HG03558 (cell line): ENCODE measurements around the gene PRKCZ.
"Not testable (repeated sequence)": the region's sequence is repeated elsewhere in the genome, so short reads cannot be mapped to it uniquely, and the experiment has no call there.

ENCODE experiments used
- ATAC-seq: cut with Tn5 transposase; IDR thresholded peaks from one replicate; pipeline ENCODE4 v1.9.1; 2021; ENCODE audit warnings: moderate number of reproducible peaks; ENCODE audit not compliant: unreplicated experiment; ENCODE audit errors: extremely low read depth

PRKCZ gene

GRCh38 chr1:2130156-2130555 lies 79.9 kb downstream of the PRKCZ start:
- no peak for ATAC-seq

GRCh38 chr1:2130871-2131289 lies 80.7 kb downstream of the PRKCZ start:
- no peak for ATAC-seq

GRCh38 chr1:2132222-2133038 lies 82.2 kb downstream of the PRKCZ start:
- ATAC-seq: no peak

GRCh38 chr1:2133039-2133878 lies 83.0 kb downstream of the PRKCZ start:
- peak; percentile 49 for ATAC-seq

GRCh38 chr1:2133879-2134215 lies 83.6 kb downstream of the PRKCZ start:
- no peak for ATAC-seq

GRCh38 chr1:2134266-2134620 lies 84.0 kb downstream of the PRKCZ start:
- ATAC-seq: no peak

GRCh38 chr1:2134621-2135307 lies 84.6 kb downstream of the PRKCZ start:
- no peak for ATAC-seq

GRCh38 chr1:2135441-2135841 lies 85.2 kb downstream of the PRKCZ start:
- no peak for ATAC-seq

GRCh38 chr1:2135941-2136340 lies 85.7 kb downstream of the PRKCZ start:
- no peak for ATAC-seq

- ATAC-seq: no peak
Observed at GRCh38 chr1:2136386-2137235, 86.4 kb downstream of the PRKCZ start.

GRCh38 chr1:2137257-2138121 lies 87.3 kb downstream of the PRKCZ start:
- ATAC-seq: no peak

- ATAC-seq: not testable (repeated sequence)
Observed at GRCh38 chr1:2139156-2139555, 88.9 kb downstream of the PRKCZ start.

- ATAC-seq: no peak
Observed at GRCh38 chr1:2141025-2141424, 90.8 kb downstream of the PRKCZ start.

- ATAC-seq: no peak
Observed at GRCh38 chr1:2143814-2144500, 93.7 kb downstream of the PRKCZ start.

- no peak for ATAC-seq
Observed at GRCh38 chr1:2144501-2145090, 94.4 kb downstream of the PRKCZ start.

- ATAC-seq: no peak
Observed at GRCh38 chr1:2145946-2146835, 96.0 kb downstream of the PRKCZ start.

- ATAC-seq: no peak
Observed at GRCh38 chr1:2146836-2147517, 96.8 kb downstream of the PRKCZ start.
